HG03565 (cell line): ENCODE results near the gene SRMS.

Experiments used
- ATAC-seq: cut with Tn5 transposase; IDR thresholded peaks from one replicate; pipeline ENCODE4 v1.9.1; 2021; ENCODE audit warnings: mild to moderate bottlenecking, moderate library complexity; ENCODE audit not compliant: unreplicated experiment

Gene SRMS

GRCh38 chr20:63553933-63554290 lies 6.4 kb upstream of the SRMS start, which contains the start of gene FNDC11:
Gene FNDC11, plus strand, starts transcription at chr20:63554159. Its CDS starts 1,505 bp downstream, at chr20:63555664.
- ATAC-seq, result no peak

- no peak for ATAC-seq
These were observed 5.8 kb upstream of the SRMS start for GRCh38 chr20:63553251-63553932.

- no peak for ATAC-seq
These were observed 5.1 kb upstream of the SRMS start for GRCh38 chr20:63552481-63553249.

GRCh38 chr20:63551068-63551467 lies 3.5 kb upstream of the SRMS start:
- no peak for ATAC-seq

GRCh38 chr20:63549679-63550282 lies 2.2 kb upstream of the SRMS start:
- ATAC-seq, result no peak

GRCh38 chr20:63549019-63549418 lies 1.5 kb upstream of the SRMS start:
- no peak for ATAC-seq

GRCh38 chr20:63548542-63548941 lies 993 bp upstream of the SRMS start:
- no peak for ATAC-seq

- ATAC-seq, result no peak
These were observed 409 bp downstream of the SRMS start for GRCh38 chr20:63546956-63547724.

GRCh38 chr20:63546256-63546955 lies 1.1 kb downstream of the SRMS start:
- no peak for ATAC-seq

GRCh38 chr20:63545814-63546213 lies 1.7 kb downstream of the SRMS start:
- ATAC-seq, result no peak

- no peak for ATAC-seq
These were observed 2.5 kb downstream of the SRMS start for GRCh38 chr20:63544958-63545516.

GRCh38 chr20:63544241-63544957 lies 3.1 kb downstream of the SRMS start:
- no peak for ATAC-seq

GRCh38 chr20:63543733-63544132 lies 3.8 kb downstream of the SRMS start:
- ATAC-seq, result no peak

GRCh38 chr20:63543131-63543530 lies 4.4 kb downstream of the SRMS start:
- no peak for ATAC-seq

- ATAC-seq, result no peak
These were observed 4.9 kb downstream of the SRMS start for GRCh38 chr20:63542696-63543095.

GRCh38 chr20:63542031-63542559 lies 5.5 kb downstream of the SRMS start:
- no peak for ATAC-seq

GRCh38 chr20:63541371-63541770 lies 6.2 kb downstream of the SRMS start:
- ATAC-seq, result no peak

GRCh38 chr20:63540417-63541186 lies 6.9 kb downstream of the SRMS start:
- no peak for ATAC-seq
